ENCODE measurements around the gene RPL36.

Gene RPL36

DNA sequence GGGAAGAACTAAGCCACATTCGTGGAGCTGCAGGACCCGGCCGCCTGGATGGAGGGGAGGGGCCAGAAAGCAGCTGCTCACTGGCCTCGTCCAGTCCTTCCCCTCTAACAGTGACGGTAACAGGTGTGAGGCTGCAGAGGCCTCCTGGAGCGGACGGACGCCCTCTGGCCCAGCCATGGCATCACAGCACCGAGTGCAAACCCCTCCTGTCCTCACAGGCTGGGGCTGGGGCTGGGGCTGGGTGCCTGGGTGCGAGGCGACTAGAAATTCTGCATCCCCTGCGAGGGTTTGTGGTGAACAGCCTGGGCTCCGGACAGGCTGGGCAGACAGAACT is 13.4 kb upstream of the RPL36 start:
- DNase-seq (ENCODE audit: low spot score) (no peak), ATAC-seq (ENCODE audit: low read depth) (no peak)
- Histone ChIP-seq H3K27ac (ENCODE audit: poor library complexity, severe bottlenecking) (no peak overlapping the region), H3K27me3 (ENCODE audit: insufficient read depth, poor library complexity, severe bottlenecking) (no peaks in the 10 kb centered on the region), H3K4me3 (ENCODE audit: severe bottlenecking) (no peak overlapping the region), H3K4me1 (ENCODE audit: insufficient read depth, poor library complexity, severe bottlenecking) (no peaks in the 10 kb centered on the region), H3K9me3 (ENCODE audit: severe bottlenecking) (no peaks in the 10 kb centered on the region), H3K36me3 (ENCODE audit: low read depth) (no peaks in the 10 kb centered on the region)
- TF ChIP-seq, protein P1, sequence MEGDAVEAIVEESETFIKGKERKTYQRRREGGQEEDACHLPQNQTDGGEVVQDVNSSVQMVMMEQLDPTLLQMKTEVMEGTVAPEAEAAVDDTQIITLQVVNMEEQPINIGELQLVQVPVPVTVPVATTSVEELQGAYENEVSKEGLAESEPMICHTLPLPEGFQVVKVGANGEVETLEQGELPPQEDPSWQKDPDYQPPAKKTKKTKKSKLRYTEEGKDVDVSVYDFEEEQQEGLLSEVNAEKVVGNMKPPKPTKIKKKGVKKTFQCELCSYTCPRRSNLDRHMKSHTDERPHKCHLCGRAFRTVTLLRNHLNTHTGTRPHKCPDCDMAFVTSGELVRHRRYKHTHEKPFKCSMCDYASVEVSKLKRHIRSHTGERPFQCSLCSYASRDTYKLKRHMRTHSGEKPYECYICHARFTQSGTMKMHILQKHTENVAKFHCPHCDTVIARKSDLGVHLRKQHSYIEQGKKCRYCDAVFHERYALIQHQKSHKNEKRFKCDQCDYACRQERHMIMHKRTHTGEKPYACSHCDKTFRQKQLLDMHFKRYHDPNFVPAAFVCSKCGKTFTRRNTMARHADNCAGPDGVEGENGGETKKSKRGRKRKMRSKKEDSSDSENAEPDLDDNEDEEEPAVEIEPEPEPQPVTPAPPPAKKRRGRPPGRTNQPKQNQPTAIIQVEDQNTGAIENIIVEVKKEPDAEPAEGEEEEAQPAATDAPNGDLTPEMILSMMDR (IDR thresholded peaks at IDR 0.05; ENCODE audit: poor library complexity, severe bottlenecking): no peak

DNA sequence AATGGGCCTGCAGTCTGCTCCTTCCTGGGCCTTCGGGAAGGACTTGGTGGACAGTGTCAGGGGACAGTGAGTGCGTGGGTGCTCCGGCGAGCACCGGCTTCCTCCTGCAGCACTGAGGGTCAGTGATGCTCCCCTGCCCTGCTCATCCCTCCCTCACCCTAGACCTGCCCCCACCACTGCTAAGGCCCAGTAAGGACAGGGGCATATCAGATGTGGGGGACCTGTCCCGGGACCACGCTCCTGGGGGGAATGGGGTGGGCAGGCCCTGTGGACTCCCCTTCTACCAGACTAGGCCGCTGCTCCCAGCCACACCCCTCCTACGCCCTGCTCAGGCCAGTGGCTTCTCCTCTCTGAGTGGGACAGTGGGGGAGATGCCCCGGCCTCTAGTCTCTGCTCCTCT is 13.0 kb upstream of the RPL36 start:
- no peak for DNase-seq (ENCODE audit: low spot score)
- no peaks in the 10 kb centered on the region for H3K4me1 ChIP-seq (ENCODE audit: insufficient read depth, poor library complexity, severe bottlenecking)
- no peaks in the 10 kb centered on the region for H3K36me3 ChIP-seq (ENCODE audit: low read depth)
- no peaks in the 10 kb centered on the region for H3K27me3 ChIP-seq (ENCODE audit: insufficient read depth, poor library complexity, severe bottlenecking)
- no peak overlapping the region for H3K27ac ChIP-seq (ENCODE audit: poor library complexity, severe bottlenecking)
- no peaks in the 10 kb centered on the region for H3K9me3 ChIP-seq (ENCODE audit: severe bottlenecking)
- TF ChIP-seq, protein P1 (IDR thresholded peaks at IDR 0.05; ENCODE audit: poor library complexity, severe bottlenecking): no peak
- no peak for ATAC-seq (ENCODE audit: low read depth)
- H3K4me3 ChIP-seq (ENCODE audit: severe bottlenecking): no peak overlapping the region

DNA sequence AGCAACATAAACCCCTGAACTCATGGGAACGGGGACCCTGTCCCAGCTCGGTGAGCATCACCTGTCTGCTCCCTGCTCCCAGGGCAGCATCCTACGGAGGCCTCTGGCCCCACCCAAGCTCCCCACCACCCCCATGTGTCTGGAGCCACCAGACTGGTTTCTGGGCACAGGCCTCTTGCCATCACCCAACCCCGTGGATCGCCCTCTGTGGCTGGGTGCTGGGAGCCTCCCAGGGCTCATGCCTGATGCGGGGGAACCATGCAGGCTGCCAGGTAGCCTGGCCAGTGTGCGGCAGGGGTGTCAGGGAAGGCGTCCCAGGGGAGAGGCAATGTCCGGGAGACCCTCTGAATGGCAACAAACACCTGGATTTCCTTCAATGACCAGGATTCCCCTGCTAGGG is 12.5 kb upstream of the RPL36 start:
- H3K9me3 ChIP-seq (ENCODE audit: severe bottlenecking): no peaks in the 10 kb centered on the region
- TF ChIP-seq, protein P1 (IDR thresholded peaks at IDR 0.05; ENCODE audit: poor library complexity, severe bottlenecking): no peak
- no peaks in the 10 kb centered on the region for H3K27me3 ChIP-seq (ENCODE audit: insufficient read depth, poor library complexity, severe bottlenecking)
- no peaks in the 10 kb centered on the region for H3K36me3 ChIP-seq (ENCODE audit: low read depth)
- no peak overlapping the region for H3K4me3 ChIP-seq (ENCODE audit: severe bottlenecking)
- H3K4me1 ChIP-seq (ENCODE audit: insufficient read depth, poor library complexity, severe bottlenecking): no peaks in the 10 kb centered on the region
- no peak overlapping the region for H3K27ac ChIP-seq (ENCODE audit: poor library complexity, severe bottlenecking)
- ATAC-seq (ENCODE audit: low read depth) (no peak), DNase-seq (ENCODE audit: low spot score) (no peak)

DNA sequence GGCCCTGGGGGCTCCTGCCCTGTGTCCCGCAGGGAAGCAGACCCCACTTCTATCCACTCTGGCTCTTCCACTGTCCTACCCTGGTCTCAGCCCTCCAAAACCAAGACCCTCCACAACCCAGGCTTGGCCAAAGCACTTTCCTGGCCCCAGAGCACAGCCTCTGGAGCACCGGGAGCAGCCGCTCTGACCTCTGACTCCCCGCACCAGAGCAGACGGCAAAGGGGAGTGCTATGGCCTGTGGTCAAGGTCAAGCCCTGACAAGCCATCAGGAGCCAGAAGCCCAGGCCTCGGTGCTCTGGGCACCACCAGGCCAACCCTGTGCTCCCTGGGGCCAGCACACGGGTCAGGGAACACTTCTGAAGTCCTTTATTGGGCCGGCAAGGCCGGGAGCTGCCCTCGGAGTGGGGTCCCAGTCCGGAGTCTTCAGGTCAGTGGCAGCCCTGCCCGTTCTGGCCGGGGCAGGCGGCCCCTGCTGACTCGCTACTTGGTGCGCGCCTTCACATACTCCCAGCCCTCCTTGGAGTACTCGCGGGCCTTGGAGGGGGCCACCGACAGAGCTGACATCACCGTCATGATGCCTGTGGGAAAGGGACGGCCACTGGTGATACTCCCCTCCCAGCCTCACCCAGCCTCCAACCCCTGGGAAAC is 11.9 kb upstream of the RPL36 start:
- H3K4me3 ChIP-seq (ENCODE audit: severe bottlenecking): no peak overlapping the region
- H3K4me1 ChIP-seq (ENCODE audit: insufficient read depth, poor library complexity, severe bottlenecking): no peaks in the 10 kb centered on the region
- no peak overlapping the region for H3K27ac ChIP-seq (ENCODE audit: poor library complexity, severe bottlenecking)
- ATAC-seq (ENCODE audit: low read depth) (no peak), DNase-seq (ENCODE audit: low spot score) (no peak)
- TF ChIP-seq, protein P1 (IDR thresholded peaks at IDR 0.05; ENCODE audit: poor library complexity, severe bottlenecking): no peak
- H3K36me3 ChIP-seq (ENCODE audit: low read depth): no peaks in the 10 kb centered on the region
- H3K9me3 ChIP-seq (ENCODE audit: severe bottlenecking): no peaks in the 10 kb centered on the region
- no peaks in the 10 kb centered on the region for H3K27me3 ChIP-seq (ENCODE audit: insufficient read depth, poor library complexity, severe bottlenecking)

DNA sequence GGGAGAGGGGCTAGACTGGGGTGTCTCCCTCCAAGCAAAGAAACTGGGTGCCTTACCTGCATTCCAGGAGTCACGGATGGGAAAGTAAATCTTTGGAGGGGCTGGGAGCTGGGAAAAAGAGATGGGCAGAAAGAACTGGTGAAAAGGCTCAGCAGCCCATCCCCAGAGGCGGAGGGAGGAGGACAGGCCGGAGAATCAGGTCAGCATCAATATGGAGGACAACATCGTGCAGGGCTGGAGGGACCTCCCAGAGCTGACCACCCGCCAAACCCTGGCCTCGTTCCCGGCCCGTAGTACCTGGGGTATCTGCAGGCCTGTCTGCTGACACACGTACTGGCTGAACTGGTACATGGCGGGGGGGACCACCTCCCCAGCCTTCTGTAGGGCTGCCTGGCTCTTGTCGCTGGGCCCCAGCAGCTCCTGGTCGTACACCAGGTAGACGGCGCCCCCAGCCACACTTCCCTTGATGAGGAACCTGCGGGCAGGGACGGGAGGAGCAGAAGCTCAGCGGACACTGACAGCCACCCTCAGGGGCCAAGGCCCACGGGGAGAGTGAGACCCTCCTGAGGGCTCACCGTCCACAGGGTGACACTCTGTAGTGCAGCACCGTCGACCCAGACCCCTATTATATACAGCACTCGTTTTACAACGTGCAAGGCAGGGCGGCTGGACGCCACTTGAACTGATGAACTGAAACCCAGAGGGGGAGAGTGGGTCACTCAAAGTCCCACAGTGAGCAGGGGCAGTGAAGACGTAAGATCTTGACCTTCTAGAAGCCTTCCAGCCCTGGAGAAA is 10.6 kb upstream of the RPL36 start:
- H3K4me3 ChIP-seq (ENCODE audit: severe bottlenecking): peak overlapping the region; percentile 78
- H3K9me3 ChIP-seq (ENCODE audit: severe bottlenecking): no peaks in the 10 kb centered on the region
- H3K4me1 ChIP-seq (ENCODE audit: insufficient read depth, poor library complexity, severe bottlenecking): no peaks in the 10 kb centered on the region
- peak overlapping the region; percentile 53 for H3K27ac ChIP-seq (ENCODE audit: poor library complexity, severe bottlenecking)
- H3K36me3 ChIP-seq (ENCODE audit: low read depth): no peaks in the 10 kb centered on the region
- ATAC-seq (ENCODE audit: low read depth) (no peak), DNase-seq (ENCODE audit: low spot score) (no peak)
- TF ChIP-seq, protein P1 (IDR thresholded peaks at IDR 0.05; ENCODE audit: poor library complexity, severe bottlenecking): no peak
- H3K27me3 ChIP-seq (ENCODE audit: insufficient read depth, poor library complexity, severe bottlenecking): no peaks in the 10 kb centered on the region

All from RWPE2 (cell line).